T-helper 9 cell (primary cell): Measurements from ENCODE around the gene PLPPR2.
A peak's percentile ranks its signal among the peaks of the same experiment; 100 is the strongest.
"Not testable (repeated sequence)": the region's sequence is repeated elsewhere in the genome, so short reads cannot be mapped to it uniquely, and the experiment has no call there.

Source experiments
- DNase-seq: peaks from one replicate; pipeline ENCODE4 v3.0.0-alpha.2; 2020
- total RNA-seq, 2 donors: gene quantifications; one replicate each; lab custom pipeline; 2026; lab: John Stamatoyannopoulos, UW

The PLPPR2 gene
- total RNA-seq, result 4.4 to 6.5 reads per million in 2 donors

GRCh38 chr19:11355160-11356073 is at the start of gene PLPPR2:
Gene PLPPR2 (plus strand): TSS chr19:11355432. CDS start chr19:11357674, 2,242 bp downstream.
- DNase-seq, result peak; percentile 77

- DNase-seq, result no peak
These were observed 48.9 kb upstream of the PLPPR2 start for GRCh38 chr19:11306337-11306736.

GRCh38 chr19:11320278-11320995 is 34.8 kb upstream of the PLPPR2 start:
- not testable (repeated sequence) for DNase-seq

- DNase-seq, result no peak
These were observed 33.8 kb upstream of the PLPPR2 start for GRCh38 chr19:11321191-11322126.

GRCh38 chr19:11322269-11323024 is 32.8 kb upstream of the PLPPR2 start:
- DNase-seq, result no peak

- DNase-seq, result no peak
These were observed 31.6 kb upstream of the PLPPR2 start for GRCh38 chr19:11323601-11324078.

GRCh38 chr19:11324079-11324661 is 31.1 kb upstream of the PLPPR2 start:
- DNase-seq, result no peak

- DNase-seq, result no peak
These were observed 30.4 kb upstream of the PLPPR2 start for GRCh38 chr19:11324748-11325389.

- DNase-seq, result no peak
These were observed 29.7 kb upstream of the PLPPR2 start for GRCh38 chr19:11325544-11325943.

GRCh38 chr19:11330127-11330526 is 25.1 kb upstream of the PLPPR2 start:
- DNase-seq, result no peak

GRCh38 chr19:11331502-11331901 is 23.7 kb upstream of the PLPPR2 start:
- no peak for DNase-seq

GRCh38 chr19:11332822-11333221 is 22.4 kb upstream of the PLPPR2 start:
- no peak for DNase-seq

GRCh38 chr19:11333838-11334237 is 21.4 kb upstream of the PLPPR2 start:
- DNase-seq, result not testable (repeated sequence)

- no peak for DNase-seq
These were observed 19.6 kb upstream of the PLPPR2 start for GRCh38 chr19:11335449-11336146.

- no peak for DNase-seq
These were observed 18.2 kb upstream of the PLPPR2 start for GRCh38 chr19:11337080-11337479.

GRCh38 chr19:11338121-11338520 is 17.1 kb upstream of the PLPPR2 start:
- DNase-seq, result no peak

- no peak for DNase-seq
These were observed 16.5 kb upstream of the PLPPR2 start for GRCh38 chr19:11338569-11339253.

GRCh38 chr19:11339254-11340098 is 15.8 kb upstream of the PLPPR2 start, which contains the start of gene RAB3D:
Gene RAB3D (minus strand): TSS chr19:11339657. CDS start chr19:11337399, 2,258 bp downstream.
- peak; percentile 59 for DNase-seq
